ENCODE measurements around the gene TAF12.
"Not testable (repeated sequence)": the region's sequence is repeated elsewhere in the genome, so short reads cannot be mapped to it uniquely, and the experiment has no call there.

GRCh38 chr1:28691627-28692026 lies 48.8 kb upstream of the TAF12 start:
- not testable (repeated sequence) for TF ChIP-seq CTCF (IDR thresholded peaks at IDR 0.05; ENCODE audit: low read length); EZH2 (optimal IDR thresholded peaks at IDR 0.05; ENCODE audit: low read depth, low read length)

All from MM.1S (cell line).